ENCODE measurements around the gene TUBB1. TPM values are rescaled to one million over a fixed set of nuclear protein-coding genes. Genes with fewer than 3 reads are reported as not detected.

TUBB1 gene
- total RNA-seq, 1 donor from 2014 or later, result not detected

DNA sequence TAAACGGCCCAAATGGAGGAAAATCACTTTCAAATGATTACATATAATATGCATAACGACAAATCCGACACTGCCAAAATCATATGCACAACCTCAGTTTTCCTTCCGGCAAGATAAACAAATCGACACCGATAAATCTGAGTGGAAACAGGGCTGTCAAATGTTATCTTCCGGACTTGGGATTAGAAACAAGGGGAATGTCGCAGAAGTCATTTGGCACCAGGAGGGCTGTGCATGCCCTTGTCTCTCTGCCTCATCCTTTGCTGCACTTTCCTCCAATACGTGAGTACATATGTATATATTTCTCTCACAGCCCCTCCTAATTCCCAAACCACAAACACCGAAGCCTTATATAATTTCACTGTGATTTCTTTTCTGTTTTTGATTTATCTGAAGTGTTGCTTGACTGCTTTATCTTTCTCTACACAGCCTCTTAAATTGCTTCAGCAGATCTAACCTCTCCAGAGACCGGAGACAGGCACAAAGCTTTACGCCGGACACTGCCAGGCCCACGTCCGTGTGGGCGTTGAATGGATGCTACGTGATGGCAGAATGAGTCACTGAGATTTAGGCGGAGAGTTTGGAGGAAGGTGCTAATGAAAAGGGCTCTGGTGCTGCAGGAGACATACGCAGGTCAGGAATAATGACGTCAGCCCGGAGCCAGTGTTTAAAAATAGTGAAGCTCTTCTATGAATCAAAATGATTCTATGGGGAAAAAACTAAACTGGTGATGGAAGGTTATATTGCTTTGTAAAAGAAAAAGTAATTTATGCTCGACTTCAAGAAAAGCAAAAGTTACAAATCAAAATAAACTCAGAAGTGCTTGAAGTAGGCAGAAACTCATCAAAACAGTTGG is 44.4 kb downstream of the TUBB1 start:
- H3K4me3 ChIP-seq, result no peak overlapping the region

DNA sequence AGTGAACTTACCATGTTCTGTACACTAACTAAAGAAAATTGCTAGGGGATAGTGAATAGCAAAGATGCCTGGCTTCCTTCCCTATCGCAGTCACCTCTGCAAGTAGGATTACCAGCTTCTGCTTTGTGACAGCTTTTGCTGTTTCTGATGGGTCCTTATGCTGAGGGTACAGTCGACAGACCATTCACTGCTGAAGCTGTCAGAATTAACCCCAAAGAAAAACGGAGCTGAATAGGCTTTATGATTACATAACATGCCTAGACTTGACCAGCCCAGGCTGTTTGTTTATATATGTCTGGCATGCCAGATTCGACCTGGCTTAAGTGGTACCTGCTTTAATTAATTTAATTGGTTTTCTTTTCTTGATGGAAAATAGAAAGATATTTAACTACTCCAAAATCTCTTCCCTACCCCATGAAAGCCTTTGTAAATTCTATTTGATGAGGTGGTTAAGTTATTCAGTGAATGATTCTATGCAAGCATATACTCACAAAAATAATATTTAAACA is 45.0 kb downstream of the TUBB1 start:
- DNase-seq (ENCODE audit: low spot score in 2 of 2), result no peak
- H3K4me3 ChIP-seq, result no peak overlapping the region
- peaks cover 0 to 3% of the 10 kb centered on the region in 2 donors for H3K4me1 ChIP-seq
- no peaks in the 10 kb centered on the region for H3K9me3 ChIP-seq
- no peak overlapping the region for H3K27ac ChIP-seq
- H3K36me3 ChIP-seq, result no peaks in the 10 kb centered on the region
- intact Hi-C loops (cut with DNase I), result no loop called here
- H3K27me3 ChIP-seq, result no peaks in the 10 kb centered on the region
- TF ChIP-seq, protein P1, sequence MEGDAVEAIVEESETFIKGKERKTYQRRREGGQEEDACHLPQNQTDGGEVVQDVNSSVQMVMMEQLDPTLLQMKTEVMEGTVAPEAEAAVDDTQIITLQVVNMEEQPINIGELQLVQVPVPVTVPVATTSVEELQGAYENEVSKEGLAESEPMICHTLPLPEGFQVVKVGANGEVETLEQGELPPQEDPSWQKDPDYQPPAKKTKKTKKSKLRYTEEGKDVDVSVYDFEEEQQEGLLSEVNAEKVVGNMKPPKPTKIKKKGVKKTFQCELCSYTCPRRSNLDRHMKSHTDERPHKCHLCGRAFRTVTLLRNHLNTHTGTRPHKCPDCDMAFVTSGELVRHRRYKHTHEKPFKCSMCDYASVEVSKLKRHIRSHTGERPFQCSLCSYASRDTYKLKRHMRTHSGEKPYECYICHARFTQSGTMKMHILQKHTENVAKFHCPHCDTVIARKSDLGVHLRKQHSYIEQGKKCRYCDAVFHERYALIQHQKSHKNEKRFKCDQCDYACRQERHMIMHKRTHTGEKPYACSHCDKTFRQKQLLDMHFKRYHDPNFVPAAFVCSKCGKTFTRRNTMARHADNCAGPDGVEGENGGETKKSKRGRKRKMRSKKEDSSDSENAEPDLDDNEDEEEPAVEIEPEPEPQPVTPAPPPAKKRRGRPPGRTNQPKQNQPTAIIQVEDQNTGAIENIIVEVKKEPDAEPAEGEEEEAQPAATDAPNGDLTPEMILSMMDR (IDR thresholded peaks at IDR 0.05), result no peak

More for the DNA sequence above, 44.4 kb downstream of the TUBB1 start:
- no peaks in the 10 kb centered on the region for H3K9me3 ChIP-seq
- H3K27ac ChIP-seq, result no peak overlapping the region
- peaks cover 0 to 3% of the 10 kb centered on the region in 2 donors for H3K4me1 ChIP-seq
- TF ChIP-seq, protein P1 (IDR thresholded peaks at IDR 0.05), result no peak
- no peaks in the 10 kb centered on the region for H3K36me3 ChIP-seq
- intact Hi-C loops (cut with DNase I), result no loop called here
- DNase-seq (ENCODE audit: low spot score in 2 of 2), result no peak
- H3K27me3 ChIP-seq, result no peaks in the 10 kb centered on the region

- intact Hi-C loops (cut with DNase I), result no loop called here
- Histone ChIP-seq H3K4me3 (no peak overlapping the region), H3K4me1 (peaks cover 0 to 3% of the 10 kb centered on the region in 2 donors), H3K27ac (no peak overlapping the region), H3K9me3 (no peaks in the 10 kb centered on the region), H3K27me3 (no peaks in the 10 kb centered on the region), H3K36me3 (no peaks in the 10 kb centered on the region)
- no peak for DNase-seq (ENCODE audit: low spot score in 2 of 2)
- TF ChIP-seq, protein P1 (IDR thresholded peaks at IDR 0.05), result no peak
Measured at GRCh38 chr20:59068534-59068933, 49.3 kb downstream of the TUBB1 start.

DNA sequence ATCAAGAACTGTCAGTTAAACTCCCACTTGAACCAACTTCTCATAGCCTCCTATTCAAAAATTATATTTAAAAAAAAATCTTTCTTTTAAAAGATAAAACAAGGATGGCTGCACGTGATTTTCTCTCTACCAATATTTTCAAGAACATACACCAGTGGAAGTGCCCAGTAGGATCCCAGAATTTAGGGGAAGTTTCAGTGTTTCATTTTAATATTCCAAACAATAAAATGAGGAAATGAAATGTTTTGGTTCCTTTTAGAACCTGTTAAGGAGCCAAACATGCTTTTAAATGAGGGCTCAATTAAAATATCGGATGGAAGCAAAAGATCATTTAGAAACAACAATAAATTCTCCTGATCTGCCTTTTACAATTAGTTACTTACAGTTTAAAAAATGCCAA is 49.8 kb downstream of the TUBB1 start:
- H3K4me3 ChIP-seq, result no peak overlapping the region
- H3K4me1 ChIP-seq, result peaks cover 0 to 3% of the 10 kb centered on the region in 2 donors
- no peak for DNase-seq (ENCODE audit: low spot score in 2 of 2)
- no peaks in the 10 kb centered on the region for H3K27me3 ChIP-seq
- no peaks in the 10 kb centered on the region for H3K9me3 ChIP-seq
- H3K27ac ChIP-seq, result no peak overlapping the region
- TF ChIP-seq, protein P1 (IDR thresholded peaks at IDR 0.05), result no peak
- no peaks in the 10 kb centered on the region for H3K36me3 ChIP-seq
- intact Hi-C loops (cut with DNase I), result no loop called here

DNA sequence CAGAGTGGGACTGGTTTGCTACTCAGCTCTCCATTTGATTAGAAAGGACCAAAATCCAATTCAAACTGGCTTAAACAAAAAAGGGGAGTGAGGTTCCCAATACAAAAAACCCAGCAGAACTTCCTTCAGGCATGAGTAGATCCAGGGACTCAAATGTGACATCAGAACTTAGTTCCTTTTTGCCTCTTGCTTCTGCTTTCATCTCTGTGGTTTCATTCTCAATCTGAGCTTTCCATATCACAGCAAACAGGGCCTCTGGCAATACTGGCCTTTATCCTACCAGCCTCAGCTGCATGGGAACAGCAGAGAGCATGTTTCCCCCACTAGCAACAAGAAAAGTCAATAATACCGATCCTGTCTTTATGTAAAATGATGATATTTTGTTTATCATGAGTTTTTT is 52.0 kb downstream of the TUBB1 start:
- Histone ChIP-seq H3K27me3 (no peaks in the 10 kb centered on the region), H3K4me1 (no peaks in the 10 kb centered on the region), H3K4me3 (no peak overlapping the region), H3K27ac (no peak overlapping the region), H3K36me3 (no peaks in the 10 kb centered on the region), H3K9me3 (no peaks in the 10 kb centered on the region)
- TF ChIP-seq, protein P1 (IDR thresholded peaks at IDR 0.05), result no peak
- no peak for DNase-seq (ENCODE audit: low spot score in 2 of 2)
- intact Hi-C loops (cut with DNase I), result no loop called here

Measured in ascending aorta (tissue), 2 donors.